CD4-positive, alpha-beta T cell treated with Interferon gamma for 1 hour (primary cell): Measurements from ENCODE around the gene RNF5.
A peak's percentile ranks its signal among the peaks of the same experiment; 100 is the strongest.
"Not testable (repeated sequence)": the region's sequence is repeated elsewhere in the genome, so short reads cannot be mapped to it uniquely, and the experiment has no call there.

ENCODE experiments used
- DNase-seq: peaks from one replicate; pipeline ENCODE4 v3.0.0-alpha.2; 2020

Gene RNF5

GRCh38 chr6:32176476-32177182 is 1.6 kb upstream of the RNF5 start:
- no peak for DNase-seq

GRCh38 chr6:32177183-32177787 is 920 bp upstream of the RNF5 start:
- no peak for DNase-seq

GRCh38 chr6:32178547-32179440 is 589 bp downstream of the RNF5 start:
- no peak for DNase-seq

- DNase-seq: no peak
Observed at GRCh38 chr6:32179766-32180405, 1.7 kb downstream of the RNF5 start.

- no peak for DNase-seq
Observed at GRCh38 chr6:32181148-32181702, 3.0 kb downstream of the RNF5 start.

GRCh38 chr6:32181915-32182529 is 3.8 kb downstream of the RNF5 start:
- DNase-seq: no peak

- DNase-seq: no peak
Observed at GRCh38 chr6:32182555-32182981, 4.4 kb downstream of the RNF5 start.

- no peak for DNase-seq
Observed at GRCh38 chr6:32183030-32183429, 4.8 kb downstream of the RNF5 start.

GRCh38 chr6:32183483-32184083 is 5.4 kb downstream of the RNF5 start:
- DNase-seq: no peak

GRCh38 chr6:32184084-32184640 is 6.0 kb downstream of the RNF5 start, which contains the start of gene AGER:
Gene AGER (minus strand): TSS chr6:32184253. CDS start chr6:32184222, 31 bp downstream.
- DNase-seq: no peak

GRCh38 chr6:32185681-32186131 is 7.5 kb downstream of the RNF5 start:
- DNase-seq: peak; percentile 54

GRCh38 chr6:32186151-32186840 is 8.1 kb downstream of the RNF5 start:
- not testable (repeated sequence) for DNase-seq

- DNase-seq: no peak
Observed at GRCh38 chr6:32187009-32187709, 9.0 kb downstream of the RNF5 start.

- not testable (repeated sequence) for DNase-seq
Observed at GRCh38 chr6:32187725-32188380, 9.6 kb downstream of the RNF5 start.

- no peak for DNase-seq
Observed at GRCh38 chr6:32188381-32189068, 10.3 kb downstream of the RNF5 start.

GRCh38 chr6:32189069-32189741 is 11.0 kb downstream of the RNF5 start:
- no peak for DNase-seq

GRCh38 chr6:32189742-32190053 is 11.5 kb downstream of the RNF5 start:
- no peak for DNase-seq
